GM21723 (cell line): ENCODE results near the gene TNS3.
A peak's percentile ranks its signal among the peaks of the same experiment; 100 is the strongest.

ENCODE experiments used
- ATAC-seq: cut with Tn5 transposase; IDR thresholded peaks from one replicate; pipeline ENCODE4 v1.9.1; 2021; ENCODE audit warnings: mild to moderate bottlenecking, moderate library complexity; ENCODE audit not compliant: unreplicated experiment

The TNS3 gene

DNA sequence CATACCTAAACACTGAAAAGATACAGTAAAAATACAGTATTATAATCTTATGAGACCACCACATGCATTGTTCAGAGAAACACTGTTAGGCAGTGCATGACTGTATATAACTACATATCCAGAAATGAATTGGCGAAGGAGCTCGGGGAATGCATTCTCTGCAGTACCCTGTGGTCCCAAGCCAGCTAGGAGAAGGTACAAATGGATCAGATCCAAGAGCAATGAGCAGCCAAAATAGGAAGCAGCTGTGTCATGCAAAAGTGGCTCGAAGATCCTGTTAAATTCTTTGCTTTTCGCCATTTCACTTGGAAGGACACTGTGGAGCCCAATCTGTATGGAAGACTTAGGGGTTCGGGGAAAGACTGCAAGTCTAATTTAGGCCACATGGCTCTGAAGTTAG lies 334.8 kb downstream of the TNS3 start:
- no peak for ATAC-seq

DNA sequence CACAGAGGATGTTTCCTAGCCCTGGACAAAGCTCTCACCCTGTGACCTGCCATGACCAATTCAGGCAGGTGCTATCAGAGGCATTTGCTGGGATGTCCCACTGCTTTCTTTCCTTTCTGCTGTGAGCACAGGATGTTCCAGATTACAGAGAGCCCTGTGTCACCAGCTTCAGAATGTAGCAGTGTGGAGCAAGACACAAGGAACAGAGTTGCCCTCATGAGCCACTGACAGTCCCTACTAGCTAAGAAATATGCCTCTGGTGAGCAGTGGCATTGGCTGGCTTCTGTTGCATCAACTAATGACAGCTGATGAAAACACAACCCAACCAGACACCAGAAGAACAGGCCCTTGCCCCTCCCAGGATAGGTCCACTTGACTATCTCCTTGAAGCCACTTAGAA lies 337.2 kb downstream of the TNS3 start:
- no peak for ATAC-seq

DNA sequence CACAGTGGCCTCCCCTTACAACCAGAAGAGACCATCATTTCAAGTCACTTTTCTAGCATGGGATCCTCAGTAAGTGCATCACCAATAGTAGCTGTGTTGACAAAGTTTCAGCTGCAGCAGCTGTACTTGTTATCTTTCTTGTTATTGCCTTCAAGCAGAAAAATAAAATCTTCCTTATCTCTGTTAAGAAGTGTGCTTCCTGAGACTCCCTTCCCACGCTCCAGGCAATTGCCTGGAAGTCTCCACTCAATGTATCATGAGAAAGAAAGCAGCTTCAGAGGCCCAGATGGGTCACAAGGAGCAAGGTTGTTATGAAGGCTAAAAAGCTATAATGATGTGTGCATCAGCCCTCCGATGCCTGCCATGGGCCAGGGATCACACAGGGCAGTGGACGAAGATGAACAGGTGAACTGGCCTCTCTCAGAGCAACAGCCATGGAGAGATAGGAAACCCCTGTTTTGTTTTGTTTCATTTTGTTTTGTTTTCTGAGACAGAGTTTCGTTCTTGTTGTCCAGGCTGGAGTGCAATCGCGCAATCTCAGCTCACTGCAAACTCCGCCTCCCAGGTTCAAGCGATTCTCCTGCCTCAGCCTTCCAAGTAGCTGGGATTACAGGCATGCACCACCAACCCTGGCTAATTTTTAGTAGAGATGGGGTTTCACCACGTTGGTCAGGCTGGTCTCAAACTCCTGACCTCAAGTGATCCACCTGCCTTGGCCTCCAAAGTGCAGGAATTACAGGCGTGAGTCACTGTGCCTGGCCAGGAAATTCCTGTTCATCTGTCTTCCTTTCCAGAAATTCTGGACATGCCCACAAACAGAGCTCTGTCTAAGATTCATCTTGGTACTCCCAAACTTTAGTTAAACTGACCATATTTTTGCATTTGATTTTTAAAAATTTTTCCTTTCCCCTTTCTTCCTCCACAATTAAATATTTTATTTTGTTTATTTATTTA lies 340.5 kb downstream of the TNS3 start:
- ATAC-seq = no peak

- no peak for ATAC-seq
These were observed 341.9 kb downstream of the TNS3 start for GRCh38 chr7:47239931-47240421.

GRCh38 chr7:47239034-47239433 lies 342.9 kb downstream of the TNS3 start:
- ATAC-seq = no peak

DNA sequence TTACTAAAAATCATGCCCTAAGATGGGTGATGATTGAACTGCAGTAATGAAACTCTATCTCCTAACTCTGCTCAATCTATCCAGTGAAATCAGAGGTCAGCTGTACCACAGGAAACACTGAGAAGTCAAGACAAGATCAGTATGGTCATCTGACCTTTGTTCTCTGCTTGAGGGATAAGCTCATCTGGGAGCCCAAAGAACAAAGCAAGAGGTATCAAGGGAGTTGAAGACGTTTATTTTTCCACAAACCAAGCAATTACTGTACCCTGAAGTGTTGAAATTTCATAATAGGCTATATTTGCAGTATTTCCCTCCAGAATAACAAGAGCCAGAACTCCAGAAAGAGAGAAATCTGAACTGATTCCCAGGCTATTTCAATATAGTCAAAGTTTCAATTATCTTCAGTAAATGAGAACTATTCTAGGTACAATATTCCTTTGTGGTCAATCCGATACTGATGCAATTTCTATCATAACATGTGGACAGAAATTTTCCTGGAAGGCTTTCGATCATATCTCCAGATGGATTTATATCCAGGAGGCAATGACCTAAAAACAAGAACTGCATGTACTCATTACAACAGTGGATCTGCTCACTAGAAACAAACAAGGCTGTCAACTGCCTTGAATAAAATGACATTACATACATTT lies 345.3 kb downstream of the TNS3 start:
- no peak for ATAC-seq

- no peak for ATAC-seq
These were observed 347.9 kb downstream of the TNS3 start for GRCh38 chr7:47233996-47234395.

- no peak for ATAC-seq
These were observed 349.0 kb downstream of the TNS3 start for GRCh38 chr7:47232751-47233412.

- no peak for ATAC-seq
These were observed 350.3 kb downstream of the TNS3 start for GRCh38 chr7:47231627-47232026.

GRCh38 chr7:47231032-47231431 lies 350.9 kb downstream of the TNS3 start:
- ATAC-seq = no peak

GRCh38 chr7:47228386-47229014 lies 353.4 kb downstream of the TNS3 start:
- ATAC-seq = no peak

- peak; percentile 74 for ATAC-seq
These were observed 354.1 kb downstream of the TNS3 start for GRCh38 chr7:47227762-47228177.

DNA sequence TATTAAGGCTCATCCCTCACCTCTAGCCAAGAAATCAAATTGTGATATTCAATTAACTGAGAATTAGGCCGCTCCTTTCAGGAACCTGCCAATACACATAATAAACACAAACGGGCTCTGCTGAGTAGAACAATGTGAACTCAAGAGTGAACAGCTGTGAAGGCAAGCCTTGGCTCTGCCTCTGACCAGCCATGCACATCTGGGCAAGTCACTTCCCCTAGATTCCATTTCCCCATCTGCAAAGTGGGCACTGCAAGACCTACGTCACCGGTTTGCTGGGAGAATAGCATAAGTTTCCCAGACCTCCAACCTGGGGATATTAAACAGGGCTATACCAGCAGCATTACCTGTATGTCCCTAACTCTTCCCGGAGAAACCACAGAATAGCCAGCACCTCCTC lies 355.2 kb downstream of the TNS3 start:
- no peak for ATAC-seq

DNA sequence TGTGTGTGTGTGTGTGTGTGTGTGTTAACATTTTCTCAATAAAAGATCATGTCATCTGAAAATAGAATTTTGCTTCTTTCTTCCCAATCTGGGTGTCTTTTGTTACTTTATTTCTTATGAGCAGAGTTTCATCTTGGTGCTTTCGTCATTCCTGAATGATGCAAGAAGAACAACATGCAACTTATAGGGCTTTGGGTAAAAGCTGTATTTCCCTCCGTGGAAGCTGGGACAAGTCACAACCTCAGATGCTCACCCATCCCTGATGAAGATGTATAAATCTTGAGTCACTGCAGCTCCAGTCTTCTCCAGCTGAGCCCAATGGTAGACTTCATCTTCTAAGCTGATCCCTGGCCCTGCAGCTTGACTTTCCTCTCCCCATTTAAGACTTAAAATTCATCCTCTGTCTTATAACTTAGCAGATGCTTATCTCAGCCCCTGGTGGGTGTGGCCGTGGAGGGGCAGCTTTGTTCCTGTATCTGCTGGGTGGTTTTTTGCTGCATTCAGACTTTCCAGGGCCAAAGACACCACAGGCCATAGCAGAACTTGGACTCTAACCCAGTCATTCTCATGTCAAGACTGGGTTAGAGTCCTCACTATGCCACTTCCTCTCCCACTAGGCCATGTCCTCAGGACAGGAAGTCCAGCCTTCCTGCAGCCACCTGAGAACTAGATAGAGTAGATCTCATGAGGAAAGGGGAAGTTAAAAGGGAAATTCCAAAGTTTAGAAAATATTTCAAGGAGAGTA lies 356.4 kb downstream of the TNS3 start:
- peak; percentile 43 for ATAC-seq
